ENCODE results near the gene SSBP4.

- TF ChIP-seq CTCF (IDR thresholded peaks at IDR 0.05 in 2 of 3, conservative IDR thresholded peaks at IDR 0.05 in 1 of 3; ENCODE audit: borderline replicate concordance in 1 of 3, insufficient read depth in 1 of 3, low read depth in 2 of 3, low read length in 2 of 3) (no peak), FOSL1 (IDR thresholded peaks at IDR 0.05; ENCODE audit: low read depth) (no peak)
These were observed 3.5 kb downstream of the SSBP4 start for GRCh38 chr19:18422530-18423191.

All from HCT116 (cell line).